Measurements from ENCODE around the gene KCNC4.

KCNC4 gene

DNA sequence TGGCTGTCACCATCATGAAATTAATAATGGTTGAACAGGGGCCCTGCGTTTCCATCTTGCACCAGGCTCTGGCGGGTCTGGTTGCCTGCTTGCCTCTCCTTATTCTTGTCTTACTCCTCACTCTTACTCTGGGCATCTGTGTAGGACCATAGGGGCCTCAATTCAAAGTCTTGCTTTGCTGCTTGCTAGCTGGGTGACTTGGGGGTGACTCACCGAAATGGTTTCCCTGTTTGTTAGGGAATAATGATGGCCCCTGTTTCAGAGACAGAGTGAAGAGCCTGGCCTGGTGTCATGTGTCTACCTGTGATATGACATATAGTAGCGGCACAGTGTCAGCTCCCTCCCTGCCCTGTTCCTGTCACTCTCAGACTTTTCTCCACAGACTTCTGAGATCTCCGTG, 24.6 kb downstream of the KCNC4 start:
- DNase-seq = no peak

DNA sequence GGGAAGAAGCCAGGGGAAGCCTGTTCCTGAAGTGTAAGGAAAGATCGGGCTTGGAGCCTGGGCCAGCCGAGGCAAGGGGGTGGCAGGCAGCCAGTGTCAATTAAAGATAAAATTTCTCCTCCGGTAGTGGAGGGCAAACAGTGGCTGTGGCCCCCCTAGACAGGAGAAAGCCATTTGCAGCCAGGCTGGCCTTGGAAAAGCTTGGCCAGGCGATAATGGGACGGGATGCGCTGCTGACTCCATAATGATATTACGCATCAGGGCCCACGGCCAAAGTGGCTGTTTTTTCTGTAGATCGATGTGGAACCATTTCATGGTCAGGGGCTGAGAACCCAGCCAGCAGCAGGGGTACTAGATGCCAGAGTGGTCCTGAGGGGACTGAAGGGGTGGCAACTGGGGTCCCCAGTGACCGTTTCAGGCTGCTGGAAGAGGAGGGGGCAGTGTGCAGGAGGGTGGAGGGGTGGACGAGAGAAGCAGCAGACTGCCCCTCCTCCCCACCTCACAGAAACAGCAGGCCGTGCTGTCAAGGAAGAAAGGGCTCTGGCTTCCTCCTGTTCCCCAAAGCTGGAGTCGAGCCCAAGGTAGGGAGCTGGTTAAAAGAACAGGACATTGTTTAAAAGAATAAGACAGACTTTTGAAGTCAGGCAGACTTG, 25.2 kb downstream of the KCNC4 start:
- DNase-seq = no peak

DNA sequence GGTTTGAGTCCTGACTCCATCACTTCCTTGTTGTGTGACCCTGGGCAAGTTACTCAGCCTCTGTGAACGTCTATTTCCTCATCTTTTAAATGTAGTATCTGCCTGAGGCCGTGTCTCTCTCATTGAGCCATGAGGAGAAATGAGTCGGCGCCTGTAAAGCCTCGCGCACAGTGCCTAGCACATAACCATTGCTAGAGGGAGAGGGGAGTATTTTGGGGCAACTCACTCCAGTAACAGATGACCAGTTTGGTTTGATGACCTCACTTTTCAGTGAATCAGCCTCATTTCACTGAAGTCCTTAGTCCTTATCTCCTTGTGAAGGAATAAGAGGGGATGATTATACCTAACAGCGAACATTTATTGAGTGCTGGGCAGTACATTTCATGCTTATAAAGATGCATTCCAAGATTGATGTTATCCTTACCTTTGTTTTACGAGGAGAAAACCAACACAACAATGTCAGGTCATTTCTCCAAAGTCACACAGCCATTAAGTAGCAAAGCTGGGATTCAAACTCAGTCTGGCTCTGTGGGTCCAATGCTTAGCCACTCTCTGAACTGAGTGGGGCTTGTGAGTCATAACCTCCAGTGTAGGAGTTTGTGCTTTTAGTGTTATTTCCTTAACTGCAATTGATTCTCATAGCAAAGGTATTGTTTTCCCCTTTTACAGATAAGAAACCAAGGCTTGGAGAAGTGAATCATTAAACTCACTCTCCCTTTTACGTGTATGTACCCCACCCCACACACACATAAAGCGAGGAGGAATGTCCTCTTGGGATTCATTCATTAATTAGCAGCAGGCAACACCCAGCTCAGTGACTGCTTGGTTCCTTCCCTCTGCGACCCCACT, 25.9 kb downstream of the KCNC4 start:
- no peak for DNase-seq

DNA sequence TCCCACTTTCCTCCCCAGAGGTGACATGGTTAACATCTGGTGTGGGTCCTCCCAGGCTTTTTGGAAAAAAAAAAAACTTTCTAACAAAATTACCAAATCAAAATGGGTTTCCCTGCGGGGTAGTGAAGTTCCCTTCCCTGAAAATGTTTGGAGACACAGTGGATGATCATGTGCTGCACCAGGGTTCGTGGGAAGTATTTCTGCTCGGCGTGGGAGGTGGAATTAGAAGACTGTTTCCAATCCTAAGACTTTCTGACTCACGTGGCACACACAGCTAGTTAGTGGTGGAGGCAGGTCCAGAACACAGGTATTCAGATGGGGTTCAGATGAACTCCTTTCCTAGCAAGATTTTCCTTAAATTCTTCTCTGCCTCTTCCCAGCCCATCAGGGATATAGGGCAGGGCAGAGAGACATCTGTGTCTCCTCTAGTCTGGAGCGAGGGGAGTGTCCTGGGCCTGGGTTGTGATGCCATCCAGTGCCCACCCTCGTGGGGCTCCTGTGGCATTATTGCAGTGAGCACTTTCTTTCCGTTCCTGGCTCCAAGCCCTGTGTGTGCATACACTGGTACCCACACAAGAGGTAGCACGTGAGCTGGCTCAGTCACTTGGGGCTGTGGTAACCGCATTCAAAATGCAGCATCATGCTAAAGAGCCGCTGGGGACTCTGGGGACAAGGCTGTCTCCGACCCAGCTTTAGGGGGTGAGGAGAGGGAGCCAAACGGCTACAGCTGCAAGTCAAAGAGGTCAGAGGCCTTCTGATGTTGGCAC, 27.5 kb downstream of the KCNC4 start:
- no peak for DNase-seq

DNA sequence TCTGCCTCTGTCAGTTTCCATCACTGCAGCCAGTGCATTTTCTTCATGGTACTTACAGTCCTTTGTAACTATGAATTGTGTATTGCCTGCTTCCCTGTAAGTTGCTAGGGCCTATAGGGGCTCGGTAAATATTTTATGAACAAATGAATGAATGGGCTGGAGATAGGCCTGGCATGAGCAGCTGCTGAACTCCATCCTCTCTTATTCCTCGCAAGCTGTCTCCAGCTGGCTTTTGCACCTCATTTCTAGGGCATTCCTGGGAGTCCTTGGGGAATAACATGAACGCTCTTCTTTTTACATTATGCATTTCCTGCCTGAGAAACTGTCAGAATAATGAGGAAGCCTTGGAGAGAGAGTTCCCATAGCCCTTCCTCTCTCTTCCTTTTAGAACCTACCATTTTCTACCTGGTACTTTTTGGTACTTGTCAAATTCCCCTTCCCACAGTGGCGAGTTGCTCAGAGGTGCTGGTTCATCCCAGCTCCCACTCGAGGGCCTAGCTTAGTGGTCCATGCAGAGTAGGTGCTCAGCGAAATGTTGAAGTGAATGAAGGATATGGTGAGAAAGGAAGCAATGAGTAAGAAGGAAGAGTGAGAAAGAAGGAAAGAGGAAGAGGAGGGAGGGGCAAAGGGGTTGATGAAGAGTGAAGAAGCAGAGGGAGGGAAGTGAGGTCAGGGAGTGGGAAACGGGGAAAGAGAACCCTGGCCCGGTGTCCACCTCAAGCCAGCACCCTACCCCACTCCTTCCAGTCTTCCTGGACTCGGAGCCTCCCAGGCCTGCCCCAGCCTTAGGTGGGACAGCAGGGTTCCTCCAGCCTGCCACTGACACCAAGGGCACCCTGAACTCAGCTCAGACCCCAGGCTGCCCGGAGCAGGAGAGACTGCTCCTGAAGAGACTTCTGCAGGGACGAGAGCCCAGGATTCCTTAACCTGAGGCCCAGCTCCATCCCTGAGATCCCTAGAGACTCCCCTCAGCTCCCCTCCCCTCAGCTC, 29.6 kb downstream of the KCNC4 start:
- DNase-seq = no peak

DNA sequence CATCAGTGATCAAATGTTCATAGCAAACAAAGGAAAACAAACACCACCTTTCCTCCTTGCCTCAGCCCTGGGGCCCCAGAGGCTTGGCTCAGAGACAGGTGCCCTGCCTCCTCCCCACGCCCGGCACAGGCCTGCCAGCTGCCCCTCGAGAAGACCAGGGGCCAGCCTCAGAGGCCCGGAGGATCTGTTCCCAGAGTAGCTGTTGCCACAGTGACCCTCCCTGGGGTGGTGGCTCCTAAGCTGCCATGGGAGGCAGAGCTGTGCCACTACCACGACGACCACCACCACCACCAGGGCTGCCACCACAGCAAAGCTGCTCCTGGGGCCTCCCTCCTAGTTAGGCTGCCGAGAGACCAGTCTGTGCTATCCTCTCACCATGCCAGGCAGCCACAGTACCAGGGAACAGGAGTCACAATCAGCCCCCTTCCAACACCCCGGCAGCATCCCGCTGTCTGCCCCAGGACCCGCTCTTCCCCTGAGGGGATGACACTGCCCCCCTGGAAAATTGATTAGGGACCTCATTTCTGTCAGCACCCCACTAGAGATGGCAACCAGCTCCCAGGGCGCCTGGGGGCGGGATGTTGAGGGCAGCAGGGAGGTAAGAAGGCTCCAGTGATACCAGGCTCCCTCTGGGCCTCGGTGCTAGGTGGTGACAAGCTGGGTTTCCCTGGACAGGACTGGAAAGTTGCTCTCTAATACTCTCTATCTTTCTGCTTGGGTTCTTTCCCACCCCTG, 30.5 kb downstream of the KCNC4 start:
- no peak for DNase-seq

DNA sequence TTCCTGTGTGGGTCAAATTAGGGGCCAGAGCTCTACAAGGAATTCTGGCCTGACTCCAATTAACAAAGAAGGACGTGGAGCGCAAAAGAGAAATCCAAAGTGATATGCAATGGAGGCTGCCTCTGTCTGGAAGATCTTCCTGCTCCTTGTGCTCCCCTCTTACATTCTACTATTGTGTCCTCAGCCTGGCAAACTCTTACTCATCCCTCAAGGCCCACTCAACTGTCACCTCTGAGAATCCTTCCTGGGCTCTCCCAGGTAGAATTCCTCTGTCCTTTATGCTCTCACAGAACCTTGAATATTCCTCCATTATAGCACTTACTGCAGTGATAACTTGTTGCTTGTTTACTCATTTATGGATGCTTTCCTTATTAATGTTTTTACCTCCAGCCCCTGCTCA, 31.4 kb downstream of the KCNC4 start:
- DNase-seq = no peak

DNA sequence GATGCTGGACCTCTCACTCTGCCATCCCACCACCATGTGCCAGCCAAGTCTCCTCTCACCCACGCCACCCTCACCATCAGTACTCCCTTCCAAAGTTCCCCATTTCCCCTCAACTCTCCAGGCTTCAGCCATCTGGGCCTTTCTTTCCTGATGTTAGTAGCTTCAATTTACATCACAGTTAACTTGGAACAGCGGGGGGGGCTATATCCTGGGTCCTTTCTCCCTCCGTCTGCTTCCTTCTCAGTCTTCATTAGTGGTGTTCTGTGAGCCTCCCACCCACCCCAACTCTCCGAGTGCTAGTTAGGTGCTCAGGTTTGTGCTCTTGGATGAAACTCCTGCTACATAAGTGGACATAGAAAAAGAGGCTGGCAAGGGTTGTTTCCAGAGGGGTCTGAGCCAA, 31.9 kb downstream of the KCNC4 start:
- DNase-seq = no peak

DNA sequence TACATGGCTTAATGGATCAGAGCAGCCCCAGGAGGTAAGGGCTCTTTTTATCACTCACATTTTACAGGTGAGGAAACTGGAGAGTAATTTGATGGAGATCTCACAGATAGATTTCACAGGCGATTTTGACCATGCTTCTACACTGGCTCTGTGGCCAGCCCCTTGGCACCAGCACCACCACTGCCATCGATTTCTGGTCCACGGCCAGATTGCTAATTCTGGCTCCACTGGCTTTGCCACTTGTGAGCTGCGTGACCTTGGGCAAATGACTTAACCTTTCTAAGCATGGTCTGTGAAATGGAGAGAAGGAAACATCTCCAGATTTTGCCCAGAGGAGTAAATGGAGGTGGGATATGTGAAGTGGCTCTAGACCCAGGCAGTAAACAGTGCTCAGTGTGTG, 32.6 kb downstream of the KCNC4 start:
- no peak for DNase-seq

DNA sequence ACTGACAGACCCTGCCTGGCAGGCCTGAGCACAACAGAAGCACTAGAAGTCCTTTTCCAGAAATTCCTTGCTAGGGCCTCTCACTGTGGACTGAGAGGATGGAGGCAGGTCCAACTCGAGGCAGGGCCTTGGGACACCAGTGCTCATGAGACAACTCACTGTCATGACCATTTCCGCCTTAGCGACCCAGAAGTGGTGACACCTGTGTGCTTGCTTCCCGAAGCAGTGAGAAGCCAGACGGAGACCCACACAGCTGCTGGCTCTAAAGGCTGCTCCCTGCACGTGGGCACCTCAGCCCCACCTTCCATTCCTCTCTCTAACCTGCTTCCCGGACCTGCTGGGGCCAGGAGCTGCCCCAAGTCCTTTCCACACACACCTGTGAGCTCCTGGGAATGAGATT, 33.0 kb downstream of the KCNC4 start:
- DNase-seq = peak; percentile 40

DNA sequence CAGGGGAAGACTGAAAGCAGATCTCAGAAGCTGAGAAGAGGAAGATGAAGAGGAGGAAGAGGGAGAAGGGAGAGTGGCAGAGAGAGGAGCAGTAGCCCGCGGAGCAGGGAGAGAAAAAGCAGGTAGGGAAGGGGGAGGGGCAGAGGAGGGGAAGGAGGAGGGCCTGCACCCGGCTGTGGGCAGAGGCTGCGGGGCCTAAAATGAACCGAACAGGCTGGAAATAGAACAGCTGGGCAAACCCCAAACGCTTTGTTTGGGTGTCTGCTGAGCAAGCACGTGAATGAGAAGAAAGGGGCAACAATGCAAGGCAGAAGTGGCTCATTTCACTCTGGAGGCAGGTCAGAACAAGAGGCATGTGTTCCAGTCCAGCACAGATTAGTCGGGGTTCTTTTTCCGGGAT, 33.5 kb downstream of the KCNC4 start:
- DNase-seq = peak; percentile 35

DNA sequence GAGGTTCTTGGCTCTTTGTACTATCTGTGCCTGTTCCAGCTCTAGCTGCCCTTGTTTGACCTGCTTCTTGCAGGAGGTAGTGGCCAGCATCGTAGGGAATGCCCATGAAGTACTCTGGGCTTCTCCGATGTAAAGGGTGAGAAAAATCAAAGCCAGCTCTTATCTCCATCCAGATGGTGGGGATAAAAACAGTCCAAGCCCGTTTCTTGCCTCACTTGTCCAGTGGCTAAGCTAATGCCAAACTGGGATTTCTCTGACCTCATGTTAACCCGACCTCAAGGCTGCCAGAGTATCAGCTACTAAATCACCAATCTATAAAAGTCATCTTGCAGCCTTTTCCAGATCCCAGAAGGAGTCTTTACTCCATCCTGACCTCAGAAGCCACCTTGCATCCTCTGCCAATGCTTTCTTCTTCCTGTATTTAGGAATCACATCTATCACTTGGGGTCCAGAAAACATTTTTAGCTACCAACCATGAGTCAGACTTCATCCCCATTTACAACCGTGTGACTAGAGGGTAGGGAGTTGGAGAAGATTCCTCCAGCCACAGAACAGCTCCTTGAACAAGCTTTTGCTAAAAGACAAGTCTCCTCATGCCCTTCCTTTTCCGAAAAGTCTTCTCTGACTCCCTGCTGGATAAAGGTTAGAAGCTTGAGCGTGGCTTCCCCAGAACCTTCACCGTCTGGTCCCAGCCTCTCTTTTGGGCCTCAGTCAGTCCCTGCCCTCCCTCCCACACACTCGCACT, 35.9 kb downstream of the KCNC4 start:
- no peak for DNase-seq

DNA sequence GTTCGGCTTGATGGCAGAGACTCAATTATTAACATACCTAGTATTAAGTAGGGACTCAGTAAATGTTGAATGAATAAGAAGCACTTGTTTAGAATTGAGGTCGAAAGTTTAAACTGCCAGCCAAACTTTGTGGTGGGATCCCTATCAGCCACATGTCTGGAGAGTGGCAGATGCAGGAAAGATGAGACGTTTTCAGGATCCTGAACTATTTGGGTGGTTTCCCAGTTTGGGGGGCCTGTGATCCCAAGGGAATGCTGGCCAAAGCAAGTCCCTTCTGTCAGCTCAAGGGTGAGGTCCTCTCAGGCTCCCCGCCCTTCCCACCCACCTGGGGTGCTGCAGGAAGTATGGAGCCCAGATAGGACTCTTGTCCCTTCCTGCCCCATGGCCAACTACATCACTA, 38.6 kb downstream of the KCNC4 start:
- DNase-seq = no peak

DNA sequence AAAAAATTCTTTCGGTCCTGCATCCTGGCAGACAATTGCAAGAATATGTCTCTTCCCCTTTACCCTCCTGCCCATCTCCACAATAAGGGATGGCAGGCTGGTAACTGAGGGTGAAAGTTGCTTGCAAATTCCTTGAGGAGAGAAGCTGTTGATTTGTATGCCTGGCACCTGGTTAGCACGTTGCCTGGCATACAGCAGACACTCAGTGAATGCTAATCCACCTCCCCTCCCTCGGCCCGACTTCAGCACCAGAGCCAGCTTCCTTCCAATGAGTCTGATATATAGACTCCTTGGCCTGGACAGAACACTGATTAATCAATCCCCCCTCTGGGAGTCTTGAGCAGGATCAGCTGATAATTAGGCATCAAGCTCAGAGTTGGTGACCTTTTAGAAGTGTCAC, 39.1 kb downstream of the KCNC4 start:
- DNase-seq = no peak

DNA sequence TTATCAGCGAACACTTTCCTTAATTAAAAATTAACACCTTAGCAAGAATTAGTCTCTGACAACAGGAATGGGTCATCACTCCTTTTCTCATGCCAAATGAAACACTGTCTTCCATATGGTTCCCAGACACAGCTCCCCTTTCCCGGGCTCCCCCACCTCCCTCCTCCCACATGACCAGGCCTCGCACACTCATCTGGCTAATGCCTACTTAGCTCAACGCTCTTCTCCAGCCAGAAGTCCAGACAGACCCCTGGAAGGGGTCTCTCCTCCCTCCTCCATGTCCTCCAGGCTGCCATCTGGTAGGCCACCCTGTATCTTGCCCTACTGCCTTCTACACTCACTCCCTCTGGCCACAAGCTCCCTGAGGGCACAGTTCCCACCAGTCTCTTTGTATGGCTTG, 39.9 kb downstream of the KCNC4 start:
- no peak for DNase-seq

DNA sequence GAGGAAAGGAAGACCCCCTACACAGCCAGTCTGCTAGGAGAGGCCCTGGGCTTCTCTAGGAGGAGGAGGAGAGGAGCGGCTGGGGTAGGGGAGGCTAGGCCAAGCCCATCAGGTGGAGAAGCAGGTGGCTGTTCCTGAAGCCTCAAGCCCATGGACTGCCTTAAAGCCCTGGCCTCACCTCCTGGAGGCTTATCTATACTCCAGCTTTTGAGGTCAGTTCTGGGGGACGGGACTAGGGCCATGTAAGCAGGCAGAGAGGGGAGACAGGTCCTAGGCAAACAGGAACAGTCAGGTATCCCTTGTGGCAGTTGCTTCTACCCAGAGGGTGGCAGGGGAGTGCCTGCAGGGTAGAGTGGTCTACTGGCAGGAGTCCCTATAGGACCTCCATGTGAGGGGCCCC, 40.6 kb downstream of the KCNC4 start:
- DNase-seq = no peak

DNA sequence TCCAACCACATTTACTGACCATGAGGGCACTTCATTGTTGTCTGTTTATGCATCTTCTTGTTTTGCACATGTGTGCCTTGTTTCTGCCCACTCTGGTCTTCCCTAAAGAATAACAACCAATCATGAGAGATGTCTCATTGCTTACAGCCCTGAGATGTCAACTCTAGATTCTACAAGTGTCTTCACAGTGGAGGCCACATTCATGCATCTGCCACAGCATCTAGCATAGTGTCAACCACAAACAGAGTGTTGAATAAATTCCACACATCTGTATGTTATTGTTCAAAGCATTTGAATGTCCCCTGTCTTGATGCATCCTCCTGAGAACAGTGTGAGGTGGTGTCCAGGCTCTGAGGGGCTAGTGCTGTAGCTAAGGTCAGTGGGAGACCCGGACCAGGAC, 43.1 kb downstream of the KCNC4 start:
- DNase-seq = no peak

DNA sequence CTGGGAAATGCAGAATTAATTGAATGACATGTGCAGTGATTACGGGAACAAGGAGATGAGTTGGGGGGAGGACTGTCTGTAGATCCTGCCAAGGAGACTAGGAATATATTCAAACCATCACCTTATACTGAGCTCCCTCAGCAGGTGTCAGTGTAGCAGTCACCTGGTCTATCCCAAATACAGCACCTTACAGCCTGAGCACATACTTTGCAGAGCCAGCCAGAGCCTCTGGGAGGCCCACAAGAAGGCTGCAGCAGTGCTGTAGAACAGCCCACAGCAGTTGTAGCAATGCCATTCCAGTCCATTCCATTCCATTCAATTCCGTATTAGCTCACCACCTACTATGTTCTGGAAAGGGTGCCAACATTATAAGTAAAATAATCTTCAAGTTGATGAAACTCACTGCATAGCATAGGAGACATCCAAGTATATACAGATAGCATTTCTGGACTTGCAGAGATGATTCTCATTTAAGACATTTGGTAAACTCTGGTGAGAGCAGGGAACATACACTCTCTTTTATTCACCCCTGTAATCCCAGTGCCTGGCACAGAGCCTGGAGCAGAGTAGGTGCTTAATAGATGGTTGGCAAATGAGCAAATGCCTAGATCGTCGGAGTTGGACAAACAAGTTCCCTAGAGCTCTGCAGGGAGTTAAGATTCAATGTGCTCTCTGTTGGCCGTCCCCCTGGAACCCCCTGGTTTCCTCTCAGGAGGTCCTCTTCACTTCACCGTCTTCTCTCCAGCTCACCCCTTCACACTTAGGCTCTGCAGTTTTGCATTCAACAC, 44.7 kb downstream of the KCNC4 start:
- no peak for DNase-seq

DNA sequence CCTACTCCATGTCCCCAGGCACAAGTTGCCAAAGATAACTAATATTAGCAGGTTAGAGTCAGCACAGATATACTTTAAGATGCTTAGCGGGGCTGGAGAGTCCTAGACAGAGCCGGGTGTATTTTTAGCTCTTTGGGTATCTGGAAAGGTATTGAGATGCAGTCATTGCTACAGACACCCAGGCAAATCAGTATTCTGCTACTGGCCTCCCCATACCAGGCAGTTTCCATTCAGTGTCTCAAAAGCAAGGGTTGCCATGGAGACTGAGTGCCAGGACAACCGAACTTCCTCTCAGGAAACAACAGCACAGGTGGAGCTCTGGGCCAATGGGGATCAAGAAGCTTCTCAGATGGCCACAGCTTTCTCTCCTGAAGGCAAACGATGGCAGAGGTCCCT, 45.3 kb downstream of the KCNC4 start:
- DNase-seq = no peak

DNA sequence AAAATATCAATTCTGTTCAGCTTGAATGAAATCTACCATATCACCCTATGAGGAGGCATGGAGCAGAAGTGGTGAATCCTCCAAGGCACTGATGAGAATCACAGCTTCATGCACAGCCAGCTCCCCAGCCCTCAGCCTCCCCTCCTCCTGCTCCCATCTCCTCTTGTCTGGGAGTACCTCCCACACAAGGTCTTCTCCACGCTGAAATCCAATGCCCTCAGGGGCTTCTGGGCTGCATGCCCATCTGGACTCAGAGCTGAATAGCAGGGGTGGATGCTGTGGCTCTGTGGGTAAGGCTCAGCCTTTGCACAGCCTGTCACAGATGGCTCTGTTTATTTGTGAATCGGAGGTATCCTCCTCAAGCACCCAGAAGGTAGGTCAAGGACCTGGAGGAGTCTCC, 48.6 kb downstream of the KCNC4 start:
- peak; percentile 83 for DNase-seq

Data from NCI-H2171 (cell line).